DOHH2 (cell line): ENCODE measurements around the gene TNNT1.

Source experiments
- H3F3A ChIP-seq: fragments of 200-600 bp; sonication (generic), shearing (Covaris generic); 2 replicates; pipeline ENCODE4 v1.6.0; 2016; ENCODE audit warnings: antibody characterized with exemption, mild to moderate bottlenecking; ENCODE audit not compliant: control insufficient read depth, insufficient read depth
- H3K27ac ChIP-seq: fragments of 200-600 bp; sonication (generic); 2 replicates; pipeline ENCODE4 v1.5.1; 2014; ENCODE audit warnings: low read depth, mild to moderate bottlenecking, low read length, moderate library complexity
- H3K27me3 ChIP-seq: fragments of 200-600 bp; sonication (generic); 2 replicates; pipeline ENCODE4 v1.6.1; 2014; ENCODE audit warnings: mild to moderate bottlenecking, low read length, mixed read lengths; ENCODE audit not compliant: control insufficient read depth
- H3K36me3 ChIP-seq: fragments of 200-600 bp; sonication (generic); 2 replicates; pipeline ENCODE4 v1.6.1; 2014; ENCODE audit warnings: mild to moderate bottlenecking, low read length, moderate library complexity, mixed read lengths; ENCODE audit not compliant: control insufficient read depth
- H3K4me1 ChIP-seq: fragments of 200-600 bp; sonication (generic); 2 replicates; pipeline ENCODE4 v1.6.1; 2014; ENCODE audit warnings: mild to moderate bottlenecking, low read length, mixed read lengths; ENCODE audit not compliant: control insufficient read depth
- H3K4me2 ChIP-seq: fragments of 200-600 bp; sonication (generic); 2 replicates; pipeline ENCODE4 v1.6.0; 2014; ENCODE audit warnings: mild to moderate bottlenecking, low read length, moderate library complexity
- H3K4me3 ChIP-seq: fragments of 200-600 bp; sonication (generic); 2 replicates; pipeline ENCODE4 v1.5.1; 2014; ENCODE audit warnings: mild to moderate bottlenecking, low read length, mixed read lengths
- H3K79me2 ChIP-seq: fragments of 200-600 bp; sonication (generic); 2 replicates; pipeline ENCODE4 v1.6.1; 2014; ENCODE audit warnings: mild to moderate bottlenecking, low read length, mixed read lengths; ENCODE audit not compliant: control insufficient read depth
- H3K9me2 ChIP-seq: fragments of 200-600 bp; sonication (generic); replicated peaks from 2 replicates; pipeline ENCODE4 v1.6.1; 2014; ENCODE audit warnings: mild to moderate bottlenecking, low read length, mixed read lengths; ENCODE audit not compliant: control insufficient read depth
- H3K9me3 ChIP-seq: fragments of 200-600 bp; sonication (generic); 2 replicates; pipeline ENCODE4 v1.6.1; 2014; ENCODE audit warnings: antibody characterized with exemption, low read length, mixed read lengths; ENCODE audit not compliant: control insufficient read depth, insufficient read depth
- H4K20me1 ChIP-seq: fragments of 200-600 bp; sonication (generic); 2 replicates; pipeline ENCODE4 v1.6.0; 2014; ENCODE audit warnings: low read depth, mild to moderate bottlenecking, antibody characterized with exemption, low read length, moderate library complexity; ENCODE audit not compliant: control insufficient read depth, insufficient read depth
- EZH2phosphoT487 ChIP-seq: fragments of 200-600 bp; sonication (generic); IDR thresholded peaks from 2 replicates; pipeline ENCODE4 v1.6.1; 2017; ENCODE audit warnings: borderline replicate concordance, mild to moderate bottlenecking, antibody characterized with exemption, low read length, moderate library complexity, mixed read lengths
- TF ChIP-seq, protein P1 (sequence below): fragments of 200-600 bp; sonication (generic); IDR thresholded peaks from one replicate; pipeline ENCODE4 v1.5.1; 2014; ENCODE audit warnings: antibody characterized with exemption, mild to moderate bottlenecking, low read depth, low read length; ENCODE audit not compliant: poor library complexity, severe bottlenecking

Gene TNNT1

DNA sequence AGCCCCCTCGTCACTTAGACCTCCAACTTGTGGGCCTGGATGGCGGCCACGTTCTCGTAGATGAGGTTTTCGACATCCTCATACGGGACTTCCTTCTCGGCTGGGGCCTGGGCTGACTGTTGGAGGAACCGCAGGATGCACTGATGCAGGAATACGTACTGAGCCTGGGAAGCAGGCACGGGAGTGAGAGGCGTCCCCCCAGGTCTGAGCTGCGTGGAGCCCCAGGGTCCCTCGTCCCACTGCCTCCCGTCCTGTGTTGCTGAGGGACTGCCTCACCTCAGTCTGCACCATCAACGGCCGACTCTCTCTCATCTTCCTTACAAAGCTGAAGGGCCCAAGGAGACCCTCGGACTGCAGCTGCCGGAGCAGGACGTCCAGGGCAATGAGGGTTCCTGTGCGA lies 32.7 kb upstream of the TNNT1 start:
- Histone ChIP-seq H3K36me3 (no peaks in the 10 kb centered on the region), H3K4me1 (peaks cover 21% of the 10 kb centered on the region), H3F3A (no peaks in the 10 kb centered on the region), H3K27ac (no peak overlapping the region), H4K20me1 (no peaks in the 10 kb centered on the region; the same call in 1 of the 2 replicates), H3K79me2 (no peaks in the 10 kb centered on the region), H3K9me2 (no peaks in the 10 kb centered on the region), H3K9me3 (peaks cover 1% of the 10 kb centered on the region; the same call in 1 of the 2 replicates), H3K27me3 (peaks cover 27% of the 10 kb centered on the region), H3K4me2 (no peak overlapping the region), H3K4me3 (no peak overlapping the region)
- TF ChIP-seq, protein P1, sequence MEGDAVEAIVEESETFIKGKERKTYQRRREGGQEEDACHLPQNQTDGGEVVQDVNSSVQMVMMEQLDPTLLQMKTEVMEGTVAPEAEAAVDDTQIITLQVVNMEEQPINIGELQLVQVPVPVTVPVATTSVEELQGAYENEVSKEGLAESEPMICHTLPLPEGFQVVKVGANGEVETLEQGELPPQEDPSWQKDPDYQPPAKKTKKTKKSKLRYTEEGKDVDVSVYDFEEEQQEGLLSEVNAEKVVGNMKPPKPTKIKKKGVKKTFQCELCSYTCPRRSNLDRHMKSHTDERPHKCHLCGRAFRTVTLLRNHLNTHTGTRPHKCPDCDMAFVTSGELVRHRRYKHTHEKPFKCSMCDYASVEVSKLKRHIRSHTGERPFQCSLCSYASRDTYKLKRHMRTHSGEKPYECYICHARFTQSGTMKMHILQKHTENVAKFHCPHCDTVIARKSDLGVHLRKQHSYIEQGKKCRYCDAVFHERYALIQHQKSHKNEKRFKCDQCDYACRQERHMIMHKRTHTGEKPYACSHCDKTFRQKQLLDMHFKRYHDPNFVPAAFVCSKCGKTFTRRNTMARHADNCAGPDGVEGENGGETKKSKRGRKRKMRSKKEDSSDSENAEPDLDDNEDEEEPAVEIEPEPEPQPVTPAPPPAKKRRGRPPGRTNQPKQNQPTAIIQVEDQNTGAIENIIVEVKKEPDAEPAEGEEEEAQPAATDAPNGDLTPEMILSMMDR: no peak
- TF ChIP-seq EZH2phosphoT487: no peak

DNA sequence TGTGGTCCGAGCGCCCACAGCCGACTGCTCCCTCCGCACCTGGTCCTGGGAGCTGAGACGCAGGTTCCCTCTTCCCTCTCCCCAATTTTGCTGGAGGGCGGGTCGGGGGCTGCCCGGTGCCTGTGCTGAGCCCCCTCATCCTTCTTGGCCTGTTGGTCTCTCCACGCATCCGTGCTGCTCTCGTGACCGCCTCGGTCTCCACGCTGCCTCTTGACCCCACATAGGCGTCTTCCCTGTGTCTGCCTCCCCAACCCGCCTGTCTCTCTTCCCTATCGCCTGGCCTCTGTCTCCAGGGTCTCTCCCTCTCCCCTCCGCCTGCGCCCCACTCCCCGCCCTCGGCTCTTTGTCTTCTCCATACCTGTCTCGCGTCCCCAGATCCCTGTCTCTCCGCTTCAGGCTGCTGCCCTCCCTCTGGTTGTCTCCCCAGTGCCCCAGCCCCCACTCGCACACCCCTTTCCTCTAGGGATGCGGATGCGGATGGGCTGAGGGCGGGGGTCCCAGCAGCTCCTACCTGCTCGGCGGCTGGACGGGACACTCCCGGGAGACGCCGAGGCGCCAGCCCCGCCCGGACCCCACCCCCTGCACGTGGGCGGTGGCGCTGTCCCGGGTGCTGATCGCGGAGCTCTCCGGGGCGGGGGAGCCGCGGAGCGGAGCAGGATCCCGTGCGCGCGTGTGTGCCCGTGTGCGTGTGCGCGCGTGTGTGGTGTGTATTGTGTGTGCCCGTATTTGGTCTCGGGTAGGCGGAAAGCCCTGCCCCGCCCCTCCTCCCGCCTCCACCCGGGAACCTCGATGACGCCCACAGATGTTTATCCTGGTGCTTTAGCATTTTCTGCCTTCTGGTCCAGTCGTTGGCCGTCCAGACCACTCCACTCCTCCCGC lies 30.8 kb upstream of the TNNT1 start, which contains the start of gene SYT5:
TSS of gene SYT5 (minus strand) at position 684 of the 879 bp plus-strand sequence. CDS start 1,248 bp downstream, outside the sequence.
- TF ChIP-seq, protein P1: no peak
- no peak for TF ChIP-seq EZH2phosphoT487
- peak within 1 kb of the TSS; percentile 88 for H3K4me2 ChIP-seq
- H3K79me2 ChIP-seq: no peaks in the 10 kb centered on the region
- H3K9me3 ChIP-seq: peaks cover 18% of the 10 kb centered on the region; the same call in 1 of the 2 replicates
- H3F3A ChIP-seq: no peaks in the 10 kb centered on the region
- no peak within 1 kb of the TSS for H3K27ac ChIP-seq
- H3K27me3 ChIP-seq: peaks cover 27% of the 10 kb centered on the region
- peak within 1 kb of the TSS; percentile 76 for H3K4me3 ChIP-seq
- no peaks in the 10 kb centered on the region for H3K9me2 ChIP-seq
- H3K4me1 ChIP-seq: peaks cover 26% of the 10 kb centered on the region
- H4K20me1 ChIP-seq: no peaks in the 10 kb centered on the region; the same call in 1 of the 2 replicates
- no peaks in the 10 kb centered on the region for H3K36me3 ChIP-seq

DNA sequence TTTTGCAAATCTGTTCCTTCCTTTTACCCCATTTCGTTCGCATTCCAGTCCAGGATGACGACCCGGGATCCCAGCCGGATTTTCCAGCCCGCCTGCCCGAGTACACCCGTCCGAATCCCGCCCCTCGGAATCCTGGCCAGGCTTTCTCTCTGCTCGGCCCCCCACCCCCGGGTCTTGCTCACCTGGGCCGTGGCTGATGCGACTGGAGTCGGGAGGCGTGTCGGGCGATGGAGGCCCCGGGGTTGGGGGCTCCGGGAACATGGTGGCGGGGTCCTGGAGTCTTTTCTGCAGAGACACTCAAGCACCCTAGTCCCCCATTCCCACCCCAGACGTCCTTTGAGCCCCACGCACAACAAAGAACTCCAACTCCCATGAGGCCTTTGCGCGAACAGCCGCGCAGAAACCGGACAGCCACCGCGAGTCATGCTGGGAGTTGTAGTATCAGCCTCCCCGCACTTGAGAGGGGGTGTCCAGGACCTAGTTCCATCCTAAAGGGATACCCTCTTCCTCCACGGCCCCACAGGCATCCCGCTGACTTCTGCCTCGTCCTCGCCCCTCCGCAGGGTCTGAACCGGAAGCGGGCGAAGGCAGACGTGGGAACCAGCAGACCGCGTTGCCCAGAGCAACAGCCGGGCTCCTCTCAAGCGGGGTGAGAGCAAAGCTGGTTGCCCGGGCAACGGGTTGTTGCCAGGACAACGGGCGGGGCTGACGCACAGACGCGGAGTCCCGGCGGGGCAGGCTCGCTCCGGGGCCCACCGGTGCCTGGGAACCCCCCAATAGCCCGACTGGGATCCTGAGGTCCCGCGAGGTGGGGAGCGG lies 30.0 kb upstream of the TNNT1 start:
- Histone ChIP-seq H3K27ac (no peak overlapping the region), H3F3A (no peaks in the 10 kb centered on the region), H3K4me1 (peaks cover 32% of the 10 kb centered on the region), H3K36me3 (no peaks in the 10 kb centered on the region), H3K9me3 (peaks cover 21% of the 10 kb centered on the region; the same call in 1 of the 2 replicates), H3K4me3 (peak overlapping the region; percentile 76), H3K4me2 (peak overlapping the region; percentile 88), H3K79me2 (no peaks in the 10 kb centered on the region), H3K27me3 (peaks cover 27% of the 10 kb centered on the region), H4K20me1 (no peaks in the 10 kb centered on the region; the same call in 1 of the 2 replicates), H3K9me2 (no peaks in the 10 kb centered on the region)
- TF ChIP-seq, protein P1: no peak
- TF ChIP-seq EZH2phosphoT487: no peak
